ENCODE measurements around the gene COL18A1. TPM values are rescaled to one million over a fixed set of nuclear protein-coding genes. Genes with fewer than 3 reads are reported as not detected.

The COL18A1 gene
- total RNA-seq = 6.3 TPM

GRCh38 chr21:45404730-45405270 is at the start of gene COL18A1:
TSS of gene COL18A1 (plus strand) at chr21:45405165. CDS start at chr21:45405231, 66 bp downstream.

GRCh38 chr21:45542242-45542666 is 137.3 kb downstream of the COL18A1 start, which contains the start of gene SLC19A1:
TSS of gene SLC19A1 (minus strand) at chr21:45542440. CDS start at chr21:45537959, 4,481 bp downstream.

Small RNA genes lying within 50 kb of the gene (small RNA-seq; reads per million reads assigned to genes)
- gene MIR6815 (ENCODE audit: low replicate concordance) = not detected
- not detected for gene MTCO1P3 (ENCODE audit: low replicate concordance)

Other genes starting within 250 kb of the COL18A1 start
- 20.3 TPM for gene POFUT2, start 117.3 kb upstream of the COL18A1 start, total RNA-seq
- 27.2 TPM for gene SLC19A1, start 137.3 kb downstream of the COL18A1 start, total RNA-seq
- gene PCBP3, start 238.6 kb downstream of the COL18A1 start, total RNA-seq = 8.1 TPM

Data from parietal lobe (tissue), 2 donors.